Heart left ventricle (tissue), 13 donors: ENCODE measurements around the gene DDX31.

Experiments used
- POLR2A ChIP-seq, 2 donors: fragments of 450-650 bp; IDR thresholded peaks; one replicate each; pipeline ENCODE4 v1.6.1; 2017; ENCODE audit warnings: antibody characterized with exemption in 2 of 2, mild to moderate bottlenecking in 2 of 2, moderate library complexity in 2 of 2
- TF ChIP-seq, protein P1 (sequence below), 12 donors: fragments of 200-600 bp; sonication (generic) in 4 of 12; IDR thresholded peaks; one replicate each; pipeline versions ENCODE4 v1.5.0 to v1.8.0; 2018 to 2022; ENCODE audit warnings: antibody characterized with exemption in 12 of 12, mild to moderate bottlenecking in 5 of 12
- donor health status: ischemic (EF 13 %, LVEDD 7.1; RV severe dilation, severe dysfunction).
- donor health status: DM: no; HTN: yes; CAD: no.
- donor health status: DM: no; HTN: no; CAD: no.
- donor health status: ischemic (EF 25% LVEDD 6.9; RV normal size, moderate dysfunction).
- donor health status: ischemic (EF 25% LVEDD 5.7; RV mildly dilated, moderate dysfunction).
- donor health status: ischemic (EF 35%, LVEDD 5.7; RV mildly dilated, moderate dysfunction).
- donor health status: nonischemic (EF 11% LVEDD 7.7; RV severe dilation, severe dysfunction).
- donor health status: DM: yes; HTN: yes; CAD: no.
- donor health status: PGD.
- donor health status: ischemic (EF 29% LVEDD 5.4; RV normal size, mild dysfunction).
- donor health status: nonischemic (EF 23%, LVEDD 6.1; RV moderate dilation, normal function).

DNA sequence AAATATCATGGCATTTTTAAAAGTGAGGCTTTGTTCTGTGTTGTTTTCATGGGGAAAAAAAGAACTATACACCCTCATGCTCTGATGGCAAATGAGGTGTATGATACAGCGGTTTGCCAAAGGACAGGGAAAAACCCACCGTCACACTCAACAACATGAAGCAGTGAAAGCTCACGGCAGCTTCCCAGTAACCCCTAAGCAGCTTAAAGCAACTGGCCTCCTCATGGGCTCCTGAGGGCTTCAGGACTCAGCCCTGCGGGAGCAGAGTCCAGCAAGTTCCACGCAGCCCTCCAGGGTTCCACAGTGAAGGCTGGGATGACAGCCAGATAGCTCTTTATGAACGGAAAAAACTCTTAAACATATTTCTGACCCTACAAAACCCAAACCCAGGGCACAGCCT, 74.5 kb downstream of the DDX31 start:
- TF ChIP-seq, protein P1, sequence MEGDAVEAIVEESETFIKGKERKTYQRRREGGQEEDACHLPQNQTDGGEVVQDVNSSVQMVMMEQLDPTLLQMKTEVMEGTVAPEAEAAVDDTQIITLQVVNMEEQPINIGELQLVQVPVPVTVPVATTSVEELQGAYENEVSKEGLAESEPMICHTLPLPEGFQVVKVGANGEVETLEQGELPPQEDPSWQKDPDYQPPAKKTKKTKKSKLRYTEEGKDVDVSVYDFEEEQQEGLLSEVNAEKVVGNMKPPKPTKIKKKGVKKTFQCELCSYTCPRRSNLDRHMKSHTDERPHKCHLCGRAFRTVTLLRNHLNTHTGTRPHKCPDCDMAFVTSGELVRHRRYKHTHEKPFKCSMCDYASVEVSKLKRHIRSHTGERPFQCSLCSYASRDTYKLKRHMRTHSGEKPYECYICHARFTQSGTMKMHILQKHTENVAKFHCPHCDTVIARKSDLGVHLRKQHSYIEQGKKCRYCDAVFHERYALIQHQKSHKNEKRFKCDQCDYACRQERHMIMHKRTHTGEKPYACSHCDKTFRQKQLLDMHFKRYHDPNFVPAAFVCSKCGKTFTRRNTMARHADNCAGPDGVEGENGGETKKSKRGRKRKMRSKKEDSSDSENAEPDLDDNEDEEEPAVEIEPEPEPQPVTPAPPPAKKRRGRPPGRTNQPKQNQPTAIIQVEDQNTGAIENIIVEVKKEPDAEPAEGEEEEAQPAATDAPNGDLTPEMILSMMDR (IDR thresholded peaks at IDR 0.05): no peak
- TF ChIP-seq POLR2A (IDR thresholded peaks at IDR 0.05): no peak
